Stimulated activated CD8-positive, alpha-beta memory T cell treated with anti-CD3 and anti-CD28 coated beads, Interleukin-7, amount 100 ng/mL, for 48 hours (primary cell): ENCODE measurements around the gene ZNF668.

Experiments
- DNase-seq, 2 donors: peaks; one replicate each; pipeline ENCODE4 v3.0.0-alpha.2; 2020; ENCODE audit warnings: low read depth in 1 of 2; ENCODE audit errors: extremely low read depth in 1 of 2

Gene ZNF668

GRCh38 chr16:31073970-31074813, at the start of gene ZNF668, which contains the start of gene ZNF646:
TSS of gene ZNF668 (minus strand) at chr16:31074240. CDS start at chr16:31064459, 9,781 bp downstream.
TSS of gene ZNF646 (plus strand) at chr16:31074422. CDS start at chr16:31076325, 1,903 bp downstream.
- DNase-seq: peak; percentile 94 to 99

GRCh38 chr16:31120129-31120528, 46.1 kb upstream of the ZNF668 start:
- no peak for DNase-seq

GRCh38 chr16:31118223-31119155, 44.4 kb upstream of the ZNF668 start:
- DNase-seq: no peak

- peak; percentile 94 to 98 for DNase-seq
These were observed 43.6 kb upstream of the ZNF668 start, which contains the start of gene KAT8 for GRCh38 chr16:31117384-31118222. TSS of gene KAT8 (plus strand) at chr16:31117664. CDS start at chr16:31117682, 18 bp downstream.

GRCh38 chr16:31114468-31114867, 40.4 kb upstream of the ZNF668 start:
- no peak for DNase-seq

- no peak for DNase-seq
These were observed 39.4 kb upstream of the ZNF668 start for GRCh38 chr16:31113121-31114120.

- no peak for DNase-seq
These were observed 38.7 kb upstream of the ZNF668 start for GRCh38 chr16:31112711-31113110.

GRCh38 chr16:31111881-31112466, 37.9 kb upstream of the ZNF668 start:
- no peak for DNase-seq

GRCh38 chr16:31110106-31111034, 36.3 kb upstream of the ZNF668 start:
- no peak for DNase-seq

- DNase-seq: no peak
These were observed 35.6 kb upstream of the ZNF668 start for GRCh38 chr16:31109622-31110021.

GRCh38 chr16:31108794-31109558, 34.9 kb upstream of the ZNF668 start:
- DNase-seq: no peak

GRCh38 chr16:31108035-31108793, 34.2 kb upstream of the ZNF668 start, which contains the start of gene BCKDK:
TSS of gene BCKDK (plus strand) at chr16:31108386. CDS start at chr16:31109224, 838 bp downstream.
- DNase-seq: peak; percentile 64 to 73

- peak in 1 of 2 donors; percentile 52 for DNase-seq
These were observed 33.4 kb upstream of the ZNF668 start for GRCh38 chr16:31107465-31107867.

- DNase-seq: no peak
These were observed 32.7 kb upstream of the ZNF668 start for GRCh38 chr16:31106509-31107464.

- peak; percentile 71 to 77 for DNase-seq
These were observed 31.7 kb upstream of the ZNF668 start for GRCh38 chr16:31105677-31106213.
